Measurements from ENCODE around the gene TMEM178B. TPM values are rescaled to one million over a fixed set of nuclear protein-coding genes. Genes with fewer than 3 reads are reported as not detected.

The TMEM178B gene
- total and polyA plus RNA-seq, 7 donors = 0.16 to 4.7 (median 1.4) TPM; not detected in 2

GRCh38 chr7:141359262-141359661 is 285.4 kb downstream of the TMEM178B start:
- no peaks in the 10 kb centered on the region for H3K9me3 ChIP-seq
- no peaks in the 10 kb centered on the region for H3K36me3 ChIP-seq
- DNase-seq = no peak
- no peak overlapping the region for H3K4me3 ChIP-seq
- 50 to 75% methylated on average over 3 of the region's 3 CpGs for WGBS, 2 donors
- TF ChIP-seq POLR2A (IDR thresholded peaks at IDR 0.05) (no peak), EP300 (IDR thresholded peaks at IDR 0.05) (no peak), POLR2AphosphoS5 (IDR thresholded peaks at IDR 0.05) (no peak), CTCF (IDR thresholded peaks at IDR 0.05) (no peak)
- no peaks in the 10 kb centered on the region for H3K27me3 ChIP-seq
- H3K4me1 ChIP-seq = peaks cover 0 to 20% (median 15%) of the 10 kb centered on the region in 4 donors
- no peak overlapping the region for H3K27ac ChIP-seq
- intact Hi-C loops (cut with DNase I) = no loop called here

- no peaks in the 10 kb centered on the region for H3K9me3 ChIP-seq
- intact Hi-C loops (cut with DNase I) = no loop called here
- no peaks in the 10 kb centered on the region for H3K36me3 ChIP-seq
- no peak for TF ChIP-seq EP300 (IDR thresholded peaks at IDR 0.05)
- TF ChIP-seq POLR2A (IDR thresholded peaks at IDR 0.05) = no peak
- no peak for DNase-seq
- H3K27ac ChIP-seq = no peak overlapping the region
- no peaks in the 10 kb centered on the region for H3K27me3 ChIP-seq
- H3K4me3 ChIP-seq = no peak overlapping the region
- peaks cover 0 to 20% (median 15%) of the 10 kb centered on the region in 4 donors for H3K4me1 ChIP-seq
- 82 to 85% methylated on average over 5 of the region's 5 CpGs for WGBS, 2 donors
Observed at GRCh38 chr7:141359740-141360415, 286.0 kb downstream of the TMEM178B start.

GRCh38 chr7:141360416-141360760 is 286.5 kb downstream of the TMEM178B start:
- DNase-seq = no peak
- intact Hi-C loops (cut with DNase I) = no loop called here
- WGBS, 2 donors = 83 to 91% methylated on average over 3 of the region's 3 CpGs

GRCh38 chr7:141360803-141361202 is 286.9 kb downstream of the TMEM178B start:
- no peak for TF ChIP-seq POLR2AphosphoS5 (IDR thresholded peaks at IDR 0.05)
- no peak for TF ChIP-seq CTCF (IDR thresholded peaks at IDR 0.05)
- TF ChIP-seq POLR2A (IDR thresholded peaks at IDR 0.05) = no peak
- no peak for TF ChIP-seq EP300 (IDR thresholded peaks at IDR 0.05)
- Histone ChIP-seq H3K9me3 (no peaks in the 10 kb centered on the region), H3K27ac (no peak overlapping the region), H3K36me3 (no peaks in the 10 kb centered on the region), H3K4me1 (peaks cover 0 to 23% (median 15%) of the 10 kb centered on the region in 4 donors), H3K4me3 (no peak overlapping the region), H3K27me3 (no peaks in the 10 kb centered on the region)
- no peak for DNase-seq
- 19 to 39% methylated on average over 1 of the region's 1 CpG for WGBS, 2 donors
- intact Hi-C loops (cut with DNase I) = no loop called here

More at GRCh38 chr7:141360416-141360760, 286.5 kb downstream of the TMEM178B start:
- no peaks in the 10 kb centered on the region for H3K9me3 ChIP-seq
- no peaks in the 10 kb centered on the region for H3K36me3 ChIP-seq
- H3K4me1 ChIP-seq = peaks cover 0 to 20% (median 15%) of the 10 kb centered on the region in 4 donors
- TF ChIP-seq POLR2A (IDR thresholded peaks at IDR 0.05) (no peak), EP300 (IDR thresholded peaks at IDR 0.05) (no peak), POLR2AphosphoS5 (IDR thresholded peaks at IDR 0.05) (no peak), CTCF (IDR thresholded peaks at IDR 0.05) (no peak)
- H3K4me3 ChIP-seq = no peak overlapping the region
- H3K27ac ChIP-seq = no peak overlapping the region
- no peaks in the 10 kb centered on the region for H3K27me3 ChIP-seq

GRCh38 chr7:141361479-141361878 is 287.6 kb downstream of the TMEM178B start:
- no peak for DNase-seq
- Histone ChIP-seq H3K4me3 (no peak overlapping the region), H3K27me3 (no peaks in the 10 kb centered on the region), H3K4me1 (peaks cover 0 to 29% (median 20%) of the 10 kb centered on the region in 4 donors), H3K27ac (no peak overlapping the region), H3K36me3 (no peaks in the 10 kb centered on the region), H3K9me3 (no peaks in the 10 kb centered on the region)
- 60 to 76% methylated on average over 2 of the region's 2 CpGs for WGBS, 2 donors
- intact Hi-C loops (cut with DNase I) = no loop called here
- no peak for TF ChIP-seq EP300 (IDR thresholded peaks at IDR 0.05)
- no peak for TF ChIP-seq POLR2A (IDR thresholded peaks at IDR 0.05)
- TF ChIP-seq POLR2AphosphoS5 (IDR thresholded peaks at IDR 0.05) = no peak
- TF ChIP-seq CTCF (IDR thresholded peaks at IDR 0.05) = no peak

Measured in sigmoid colon (tissue), 7 donors.